Testis (tissue), 3 donors: Measurements from ENCODE around the gene LRIG1. TPM values are rescaled to one million over a fixed set of nuclear protein-coding genes. Genes with fewer than 3 reads are reported as not detected.

Experiments
- DNase-seq: peaks from one replicate; pipeline ENCODE4 v3.0.0-alpha.2; 2019
- H3K27ac ChIP-seq, 2 donors: fragments of 200-600 bp; sonication (generic); one replicate each; pipeline ENCODE4 v1.5.1; 2019
- H3K27me3 ChIP-seq: fragments of 200-600 bp; sonication (generic); one replicate; pipeline ENCODE4 v1.5.1; 2019
- H3K36me3 ChIP-seq: fragments of 200-600 bp; sonication (generic); one replicate; pipeline ENCODE4 v1.5.1; 2017; ENCODE audit warnings: low read depth; ENCODE audit errors: missing control alignments
- H3K4me1 ChIP-seq: fragments of 200-600 bp; sonication (generic); one replicate; pipeline ENCODE4 v1.5.1; 2019
- H3K4me3 ChIP-seq, 2 donors: fragments of 200-600 bp; sonication (generic); one replicate each; pipeline ENCODE4 v1.5.1; 2017 to 2019
- H3K9me3 ChIP-seq: fragments of 200-600 bp; sonication (generic); one replicate; pipeline ENCODE4 v1.5.1; 2017
- POLR2A ChIP-seq: fragments of 450-650 bp; IDR thresholded peaks from one replicate; pipeline ENCODE4 v1.6.1; 2017; ENCODE audit warnings: antibody characterized with exemption, mild to moderate bottlenecking, moderate library complexity
- WGBS, 2 donors: methylation state at CpG; one replicate each; pipeline ENCODE4 v1.1.5; 2018; 5-methylcytosine and 5-hydroxymethylcytosine counted together
- intact Hi-C: fragments of 100-400 bp; cut with DNase I; formaldehyde crosslinking; loops from one replicate; pipeline ENCODE4 v1.15.1; 2023; ENCODE audit warnings: low total_unique reads
- polyA plus RNA-seq: library from polyadenylated mRNA; stranded (reverse); fragments of 350-450 nt; fragmentation: Illumina TruSeq; extraction: RNeasy Lipid Tissue Mini Kit (QIAGEN cat#74804); gene quantifications from one replicate; pipeline ENCODE4 v1.2.3, GENCODE V29; 2014; ENCODE audit warnings: low read depth, low replicate concordance; ENCODE audit not compliant: insufficient read depth
- total RNA-seq, 2 donors: library from RNA; depleted of rRNA; stranded (reverse); fragments of >200 nt; gene quantifications; one replicate each; pipeline ENCODE4 v1.2.3, GENCODE V29; 2016
- TF ChIP-seq, protein P1 (sequence below), 3 experiments: fragments of 450-650 bp in 2 of 3; fragments of 200-600 bp in 1 of 3; sonication (generic) in 1 of 3; IDR thresholded peaks; one replicate each; pipeline ENCODE4 v1.5.1; 2016 to 2019; ENCODE audit warnings: antibody characterized with exemption in 3 of 3, mild to moderate bottlenecking in 2 of 3, moderate library complexity in 1 of 3

LRIG1 gene
- total and polyA plus RNA-seq, 3 donors from 2014 or later: 62.7 to 107 (median 77.9) TPM

DNA sequence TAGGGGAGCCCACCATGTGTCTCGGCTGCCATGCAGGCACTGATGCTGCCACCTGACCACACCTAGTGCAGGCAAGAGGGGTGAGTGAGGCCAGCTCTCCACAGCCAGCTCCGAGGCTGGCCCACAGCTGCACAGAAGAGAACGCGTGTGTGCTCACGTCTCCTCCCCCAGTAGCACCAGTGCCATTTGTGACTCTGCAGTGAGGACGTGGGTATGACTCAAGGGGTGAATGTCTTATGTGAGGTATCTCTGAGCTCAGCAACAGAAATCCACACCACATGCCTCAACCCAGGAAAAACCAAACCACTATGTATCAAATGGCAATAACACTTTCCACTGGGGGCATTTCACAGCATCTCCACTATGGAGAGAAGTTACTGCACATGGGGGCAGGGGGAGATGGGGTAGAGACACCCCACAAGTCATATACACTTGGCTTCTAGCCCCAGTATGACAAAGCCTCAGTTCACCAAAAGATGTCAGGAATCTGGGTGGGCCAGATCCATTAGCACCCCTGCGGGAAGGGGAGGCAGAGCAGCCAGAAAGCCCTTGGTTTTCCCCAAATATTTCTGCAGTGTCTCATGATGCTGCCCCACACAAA lies 87.6 kb downstream of the LRIG1 start:
- TF ChIP-seq POLR2A: no peak
- TF ChIP-seq, protein P1, sequence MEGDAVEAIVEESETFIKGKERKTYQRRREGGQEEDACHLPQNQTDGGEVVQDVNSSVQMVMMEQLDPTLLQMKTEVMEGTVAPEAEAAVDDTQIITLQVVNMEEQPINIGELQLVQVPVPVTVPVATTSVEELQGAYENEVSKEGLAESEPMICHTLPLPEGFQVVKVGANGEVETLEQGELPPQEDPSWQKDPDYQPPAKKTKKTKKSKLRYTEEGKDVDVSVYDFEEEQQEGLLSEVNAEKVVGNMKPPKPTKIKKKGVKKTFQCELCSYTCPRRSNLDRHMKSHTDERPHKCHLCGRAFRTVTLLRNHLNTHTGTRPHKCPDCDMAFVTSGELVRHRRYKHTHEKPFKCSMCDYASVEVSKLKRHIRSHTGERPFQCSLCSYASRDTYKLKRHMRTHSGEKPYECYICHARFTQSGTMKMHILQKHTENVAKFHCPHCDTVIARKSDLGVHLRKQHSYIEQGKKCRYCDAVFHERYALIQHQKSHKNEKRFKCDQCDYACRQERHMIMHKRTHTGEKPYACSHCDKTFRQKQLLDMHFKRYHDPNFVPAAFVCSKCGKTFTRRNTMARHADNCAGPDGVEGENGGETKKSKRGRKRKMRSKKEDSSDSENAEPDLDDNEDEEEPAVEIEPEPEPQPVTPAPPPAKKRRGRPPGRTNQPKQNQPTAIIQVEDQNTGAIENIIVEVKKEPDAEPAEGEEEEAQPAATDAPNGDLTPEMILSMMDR (IDR thresholded peaks at IDR 0.05): no peak
- Histone ChIP-seq H3K9me3 (no peaks in the 10 kb centered on the region), H3K4me3 (no peak overlapping the region), H3K27me3 (no peaks in the 10 kb centered on the region), H3K4me1 (peaks cover 28% of the 10 kb centered on the region), H3K27ac (no peak overlapping the region), H3K36me3 (no peaks in the 10 kb centered on the region)
- 95 to 96% methylated on average over 5 to 7 of the region's 7 CpGs for WGBS, 2 donors
- DNase-seq: no peak
- intact Hi-C loops: loop anchor here (10.0 kb wide), 1 partner anchor 82 kb away; no protein-coding TSS in a partner anchor

DNA sequence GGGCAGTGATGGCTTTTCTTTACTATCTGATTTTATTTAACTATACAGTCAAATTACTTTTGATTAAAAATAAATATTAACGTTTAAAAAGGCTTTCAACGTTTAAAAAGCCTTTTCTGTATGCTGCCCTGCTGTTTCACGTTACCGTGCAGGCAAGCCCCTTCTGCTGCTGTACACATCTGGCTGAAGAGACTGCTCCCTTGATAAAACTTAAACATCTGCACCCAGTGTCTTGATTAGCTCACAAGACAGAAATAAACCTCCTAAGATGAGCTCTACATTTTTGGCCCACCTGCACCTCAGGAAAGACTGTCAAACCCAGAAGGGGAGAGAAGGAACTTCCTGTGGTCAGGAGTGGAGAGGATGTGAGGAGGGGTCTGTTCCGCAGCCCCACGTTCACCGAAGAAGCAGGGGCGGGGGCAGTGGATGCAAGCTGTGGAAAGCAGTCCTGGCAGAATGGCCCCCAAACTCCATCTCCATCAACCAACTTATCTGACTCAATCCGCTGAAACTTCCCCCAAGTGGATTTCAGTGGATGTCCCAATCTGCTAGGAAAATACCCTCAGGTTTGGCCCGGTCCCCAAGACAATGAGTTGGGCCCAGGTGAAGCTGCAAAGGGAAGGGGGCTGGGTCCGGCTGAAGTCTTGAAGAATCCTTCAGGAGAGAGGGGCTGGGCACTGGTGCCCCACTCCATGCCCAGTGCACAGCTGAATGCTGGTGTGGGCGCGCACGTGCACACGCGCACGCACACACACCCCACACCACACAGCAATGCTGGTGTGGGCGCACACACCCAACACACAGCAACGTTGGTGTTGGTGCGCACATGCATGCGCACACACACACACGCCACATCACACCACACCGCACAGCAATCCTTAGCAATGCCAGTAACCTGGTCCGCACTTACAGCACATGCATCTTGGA lies 88.6 kb downstream of the LRIG1 start:
- intact Hi-C loops: loop anchor here (10.0 kb wide), 1 partner anchor 83 kb away; no protein-coding TSS in a partner anchor

DNA sequence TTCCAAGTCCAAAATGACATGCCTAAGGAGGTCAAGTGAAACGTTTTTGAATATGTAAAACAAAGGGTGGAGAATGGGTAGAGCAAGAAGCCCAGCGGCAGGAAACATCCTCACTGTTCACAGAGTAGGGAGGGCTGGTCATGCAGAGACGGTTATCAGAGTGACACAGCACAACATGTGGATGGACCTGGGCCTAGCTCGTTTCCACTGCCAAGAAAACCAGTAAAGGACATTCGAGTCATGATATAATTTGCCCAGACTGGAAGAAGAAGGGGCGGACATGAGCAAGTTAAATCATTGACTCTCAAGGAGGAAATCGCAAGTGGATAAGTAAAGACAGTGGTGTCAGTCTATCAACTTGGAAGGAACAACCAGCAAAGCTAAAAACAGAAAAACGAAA lies 89.3 kb downstream of the LRIG1 start:
- TF ChIP-seq, protein P1 (IDR thresholded peaks at IDR 0.05): no peak
- TF ChIP-seq POLR2A: no peak
- Histone ChIP-seq H3K9me3 (no peaks in the 10 kb centered on the region), H3K36me3 (no peaks in the 10 kb centered on the region), H3K27me3 (no peaks in the 10 kb centered on the region), H3K4me3 (no peak overlapping the region), H3K4me1 (peaks cover 18% of the 10 kb centered on the region), H3K27ac (no peak overlapping the region)
- DNase-seq: no peak
- intact Hi-C loops: loop anchor here (10.0 kb wide), 1 partner anchor 83 kb away; no protein-coding TSS in a partner anchor
- WGBS, 2 donors: 52 to 64% methylated on average over 8 of the region's 8 CpGs

More for the DNA sequence above, 88.6 kb downstream of the LRIG1 start:
- Histone ChIP-seq H3K36me3 (no peaks in the 10 kb centered on the region), H3K27me3 (no peaks in the 10 kb centered on the region), H3K4me3 (no peak overlapping the region), H3K4me1 (peaks cover 25% of the 10 kb centered on the region), H3K27ac (no peak overlapping the region), H3K9me3 (no peaks in the 10 kb centered on the region)
- no peak for TF ChIP-seq POLR2A
- TF ChIP-seq, protein P1 (IDR thresholded peaks at IDR 0.05): no peak
- DNase-seq: no peak
- WGBS, 2 donors: 85 to 88% methylated on average over 9 to 24 of the region's 24 CpGs

DNA sequence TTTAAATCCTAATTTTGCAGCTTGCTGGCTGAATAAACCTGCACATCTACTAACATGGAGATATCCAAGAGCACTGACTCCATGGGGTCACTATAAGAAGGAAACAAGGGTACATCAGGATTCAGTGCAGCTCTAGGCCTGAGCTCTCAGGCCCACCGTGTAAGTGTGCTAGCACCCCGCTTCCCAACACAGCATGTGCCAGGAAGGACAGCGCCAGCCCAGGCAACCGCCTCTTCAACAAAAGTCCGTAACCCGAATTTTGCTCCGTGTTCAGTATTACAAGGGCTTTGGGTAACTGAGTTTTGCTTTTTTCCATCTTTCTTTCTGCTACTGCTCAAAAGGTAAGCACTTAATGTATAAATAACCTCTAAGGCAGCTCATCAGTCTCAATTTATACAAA lies 89.8 kb downstream of the LRIG1 start:
- H3K36me3 ChIP-seq: no peaks in the 10 kb centered on the region
- TF ChIP-seq, protein P1 (IDR thresholded peaks at IDR 0.05): no peak
- TF ChIP-seq POLR2A: no peak
- H3K27me3 ChIP-seq: no peaks in the 10 kb centered on the region
- DNase-seq: no peak
- no peak overlapping the region for H3K27ac ChIP-seq
- no peak overlapping the region for H3K4me3 ChIP-seq
- intact Hi-C loops: loop anchor here (10.0 kb wide), 1 partner anchor 84 kb away; no protein-coding TSS in a partner anchor
- H3K4me1 ChIP-seq: peaks cover 13% of the 10 kb centered on the region
- no peaks in the 10 kb centered on the region for H3K9me3 ChIP-seq
- WGBS, 2 donors: 97% methylated on average over 7 of the region's 7 CpGs
